T-helper 1 cell treated with Interleukin-12 subunit alpha and Interleukin-12 subunit beta and Interleukin-4 antibody, amounts not matched to agents 30 μg/mL and 1 μg/mL, for 36 hours (primary cell): ENCODE measurements around the gene BAHCC1.

Experiments
- H3K27ac Mint-ChIP-seq: one replicate; pipeline ENCODE4 v1.8.0; 2021; ENCODE audit warnings: mild to moderate bottlenecking, mixed read lengths
- H3K27me3 Mint-ChIP-seq: one replicate; pipeline ENCODE4 v1.8.0; 2021; ENCODE audit warnings: low read depth, mixed read lengths
- H3K36me3 Mint-ChIP-seq: one replicate; pipeline ENCODE4 v1.8.0; 2021; ENCODE audit warnings: low read depth, mixed read lengths
- H3K4me1 Mint-ChIP-seq: one replicate; pipeline ENCODE4 v1.8.0; 2021; ENCODE audit warnings: low read depth, mixed read lengths
- H3K4me3 Mint-ChIP-seq: one replicate; pipeline ENCODE4 v1.8.0; 2021; ENCODE audit warnings: mild to moderate bottlenecking, moderate library complexity, mixed read lengths
- H3K9me3 Mint-ChIP-seq: one replicate; pipeline ENCODE4 v1.8.0; 2021; ENCODE audit warnings: mixed read lengths

BAHCC1 gene

DNA sequence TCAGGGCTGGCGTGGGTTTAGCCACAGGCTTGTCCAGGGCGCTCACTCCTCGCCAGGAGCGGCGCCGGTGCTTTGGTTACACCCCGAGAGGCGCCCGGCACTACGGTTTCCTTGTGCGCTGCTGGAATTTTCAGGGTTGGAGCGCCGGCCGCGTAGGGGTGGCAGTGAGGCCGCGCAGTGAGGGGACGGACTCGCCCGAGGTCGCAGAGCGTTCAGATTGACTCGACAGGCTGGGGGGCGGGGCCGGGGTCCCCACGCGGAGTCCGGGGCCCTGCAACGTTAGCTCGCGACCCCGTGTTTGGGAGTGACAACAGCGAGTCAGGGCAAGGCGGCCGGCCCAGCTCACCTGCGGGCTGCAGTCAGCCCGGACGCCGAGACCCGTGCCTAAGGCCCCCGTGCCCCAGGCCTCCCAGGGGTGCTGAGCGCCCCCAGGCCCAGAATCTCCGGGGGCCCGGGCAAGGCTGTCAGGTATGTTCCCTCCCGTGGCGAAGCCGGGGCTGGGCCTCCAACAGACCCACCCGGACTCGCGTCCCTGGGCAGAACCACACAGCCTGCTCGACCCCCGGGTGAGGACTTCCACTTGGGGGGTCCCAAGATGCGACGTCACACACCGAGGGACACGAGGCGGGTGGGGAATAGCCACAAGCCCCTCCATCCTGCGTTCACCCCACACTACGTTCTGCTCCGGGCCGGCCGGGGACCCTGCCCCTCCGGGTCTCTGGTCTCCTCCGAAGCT is 118.7 kb downstream of the BAHCC1 start:
- peaks cover 34% of the 10 kb centered on the region for H3K36me3 Mint-ChIP-seq
- peak overlapping the region; percentile 86 for H3K4me3 Mint-ChIP-seq
- peaks cover 22% of the 10 kb centered on the region for H3K4me1 Mint-ChIP-seq
- H3K9me3 Mint-ChIP-seq, result no peaks in the 10 kb centered on the region
- H3K27ac Mint-ChIP-seq, result peak overlapping the region; percentile 90
- H3K27me3 Mint-ChIP-seq, result no peaks in the 10 kb centered on the region

DNA sequence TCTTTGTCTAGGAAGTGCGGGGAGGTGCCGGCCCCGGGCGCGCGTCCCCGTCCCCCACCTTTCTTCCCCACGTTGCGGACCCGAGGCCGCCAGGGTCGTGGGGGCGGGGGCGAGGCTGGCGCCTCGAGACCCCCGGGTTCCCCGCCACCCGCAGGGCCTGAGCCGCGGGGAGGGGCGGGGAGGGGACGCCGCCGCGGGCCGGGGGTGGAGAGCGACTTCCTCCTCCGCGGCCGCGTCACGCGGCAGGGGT is 119.2 kb downstream of the BAHCC1 start:
- Mint-ChIP-seq H3K9me3 (no peaks in the 10 kb centered on the region), H3K36me3 (peaks cover 29% of the 10 kb centered on the region), H3K4me3 (peak overlapping the region; percentile 67), H3K4me1 (peaks cover 17% of the 10 kb centered on the region), H3K27me3 (no peaks in the 10 kb centered on the region), H3K27ac (peak overlapping the region; percentile 74)

DNA sequence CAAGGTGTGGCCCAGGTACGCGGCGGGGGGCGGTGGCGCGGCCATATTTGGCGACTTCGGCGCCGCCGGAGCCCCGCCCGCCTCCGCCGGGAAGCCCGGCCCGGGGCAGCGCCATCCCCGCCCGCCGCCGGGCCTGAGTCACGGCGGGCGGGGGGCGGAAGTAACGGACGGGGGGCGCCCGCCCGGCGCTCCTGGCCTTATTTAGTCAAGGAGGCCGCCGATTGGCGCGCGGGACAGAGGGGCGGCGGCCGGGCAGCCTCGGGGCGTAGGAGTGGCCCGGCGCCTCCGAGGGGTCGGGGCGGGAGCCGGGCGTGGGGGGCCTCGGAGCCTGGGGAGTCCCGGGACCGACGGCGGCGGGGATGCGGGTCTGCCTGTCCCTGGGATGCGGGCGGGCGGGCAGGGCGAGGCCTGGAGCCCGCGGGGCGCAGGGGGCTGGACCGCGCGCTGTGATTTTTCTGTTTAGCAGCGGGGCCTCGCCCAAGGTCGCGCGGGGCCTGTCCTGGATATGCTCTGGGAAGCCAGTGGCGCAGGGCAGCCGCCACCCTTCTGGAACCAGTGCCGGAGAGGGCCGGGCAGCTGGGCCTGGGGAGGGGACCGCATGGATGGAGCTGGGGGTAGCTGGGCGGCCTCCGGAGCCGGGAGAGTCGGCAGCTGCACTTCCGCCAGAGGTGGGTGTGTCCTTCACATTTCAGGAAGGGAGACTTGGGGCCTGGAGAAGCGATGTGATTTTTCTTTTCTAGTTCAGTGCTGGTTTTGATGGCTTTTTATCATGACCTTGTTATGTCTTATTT is 119.7 kb downstream of the BAHCC1 start:
- Mint-ChIP-seq H3K9me3 (no peaks in the 10 kb centered on the region), H3K27ac (peak overlapping the region; percentile 78), H3K4me1 (peaks cover 12% of the 10 kb centered on the region), H3K4me3 (peak overlapping the region; percentile 80), H3K27me3 (no peaks in the 10 kb centered on the region), H3K36me3 (peaks cover 24% of the 10 kb centered on the region)

DNA sequence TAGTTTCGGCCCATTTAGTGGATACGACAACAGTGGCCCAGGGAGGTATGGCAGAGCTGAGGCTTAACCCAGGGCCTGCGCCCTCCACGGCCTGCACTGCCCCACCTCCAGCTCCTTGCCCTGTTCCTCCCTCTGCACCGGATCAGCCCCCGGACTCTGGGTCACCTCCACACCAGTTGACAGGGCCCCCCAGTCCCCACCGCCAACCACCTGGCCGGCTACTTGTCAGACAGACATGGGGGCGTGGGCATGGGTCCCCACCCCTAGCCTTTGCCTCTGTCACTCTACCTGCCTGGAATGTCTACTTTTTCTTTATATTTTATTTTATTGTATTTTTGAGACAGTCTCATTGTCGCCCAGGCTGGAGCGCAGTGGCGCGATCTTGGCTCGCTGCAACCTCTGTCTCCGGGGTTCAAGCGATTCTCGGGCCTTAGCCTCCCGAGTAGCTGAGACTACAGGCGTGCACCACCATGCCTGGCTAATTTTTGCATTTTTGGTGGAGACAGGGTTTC is 120.3 kb downstream of the BAHCC1 start:
- H3K4me1 Mint-ChIP-seq, result peaks cover 12% of the 10 kb centered on the region
- H3K27ac Mint-ChIP-seq, result peak overlapping the region; percentile 78
- H3K9me3 Mint-ChIP-seq, result no peaks in the 10 kb centered on the region
- H3K36me3 Mint-ChIP-seq, result peaks cover 17% of the 10 kb centered on the region
- H3K27me3 Mint-ChIP-seq, result no peaks in the 10 kb centered on the region
- peak overlapping the region; percentile 80 for H3K4me3 Mint-ChIP-seq
